Fibroblast of lung (primary cell): ENCODE measurements around the gene FKBP1A. TPM values are rescaled to one million over a fixed set of nuclear protein-coding genes. Genes with fewer than 3 reads are reported as not detected.

Source experiments
- DNase-seq, 2 donors: peaks; one replicate each; pipeline versions ENCODE4 v3.0.0 to v3.0.0-alpha.2; 2010; ENCODE audit warnings: low read depth in 2 of 2
- H2AFZ ChIP-seq: 2 replicates; pipeline ENCODE4 v1.5.1; 2012; ENCODE audit warnings: low read length, control low read depth, inconsistent platforms
- H3K27ac ChIP-seq: 2 replicates; pipeline ENCODE4 v1.5.1; 2011; ENCODE audit warnings: low read length, control low read depth; ENCODE audit not compliant: insufficient read depth
- H3K27me3 ChIP-seq: 2 replicates; pipeline ENCODE4 v1.5.1; 2011; ENCODE audit warnings: mild to moderate bottlenecking, low read length; ENCODE audit not compliant: control insufficient read depth, insufficient read depth
- H3K36me3 ChIP-seq: 2 replicates; pipeline ENCODE4 v1.5.1; 2011; ENCODE audit warnings: low read length; ENCODE audit not compliant: control insufficient read depth, insufficient read depth
- H3K4me1 ChIP-seq: 2 replicates; pipeline ENCODE4 v1.5.1; 2011; ENCODE audit warnings: low read length; ENCODE audit not compliant: control insufficient read depth, insufficient read depth; ENCODE audit errors: extremely low read depth
- H3K4me2 ChIP-seq: 2 replicates; pipeline ENCODE4 v1.5.1; 2011; ENCODE audit warnings: low read length, control low read depth; ENCODE audit not compliant: insufficient read depth; ENCODE audit errors: extremely low read depth
- H3K4me3 ChIP-seq, 4 experiments: fragments of 200-600 bp in 1 of 4; sonication (generic) in 1 of 4; replicated peaks in 1 of 4; 2 replicates each; pipeline ENCODE4 v1.5.1; 2011 to 2016; ENCODE audit warnings: low read length in 4 of 4, low read depth in 3 of 4, mild to moderate bottlenecking in 3 of 4, control low read depth in 2 of 4, inconsistent platforms in 1 of 4, mixed read lengths in 1 of 4; ENCODE audit not compliant: insufficient read depth in 1 of 4; ENCODE audit errors: control extremely low read depth in 1 of 4
- H3K79me2 ChIP-seq: 2 replicates; pipeline ENCODE4 v1.5.1; 2012; ENCODE audit warnings: mild to moderate bottlenecking, low read length, inconsistent platforms; ENCODE audit not compliant: control insufficient read depth, insufficient read depth
- H3K9ac ChIP-seq: 2 replicates; pipeline ENCODE4 v1.5.1; 2011; ENCODE audit warnings: mild to moderate bottlenecking, low read length, control low read depth; ENCODE audit not compliant: insufficient read depth
- H3K9me3 ChIP-seq: 2 replicates; pipeline ENCODE4 v1.5.1; 2012; ENCODE audit warnings: low read depth, low read length; ENCODE audit not compliant: control insufficient read depth, insufficient read depth
- H4K20me1 ChIP-seq: 2 replicates; pipeline ENCODE4 v1.5.1; 2011; ENCODE audit warnings: low read length; ENCODE audit not compliant: control insufficient read depth, insufficient read depth; ENCODE audit errors: extremely low read depth
- EZH2 ChIP-seq: IDR thresholded peaks from 2 replicates; pipeline ENCODE4 v1.5.1; 2012; ENCODE audit warnings: low read length, control low read depth, mild to moderate bottlenecking; ENCODE audit errors: missing control alignments
- polyA plus RNA-seq, 2 donors: library from polyadenylated mRNA; depleted of rRNA in 1 of 2; stranded (reverse) in 1 of 2; unstranded in 1 of 2; fragments of >200 nt; gene quantifications; 2 replicates each; pipeline ENCODE4 v1.2.1, GENCODE V29; 2011 to 2012; ENCODE audit warnings: missing spikeins in 1 of 2
- total RNA-seq: library from RNA; depleted of rRNA; stranded (reverse); fragments of >200 nt; gene quantifications from 2 replicates; pipeline ENCODE4 v1.2.1, GENCODE V29; 2014
- TF ChIP-seq, protein P1 (sequence below), 2 donors: IDR thresholded peaks in 1 of 2; conservative IDR thresholded peaks in 1 of 2; 1 replicate in 1 of 2; 2 replicates in 1 of 2; pipeline ENCODE4 v1.5.1; 2011 to 2012; ENCODE audit warnings: low read length in 2 of 2, control low read depth in 1 of 2, inconsistent platforms in 1 of 2, low read depth in 1 of 2, mild to moderate bottlenecking in 1 of 2

The FKBP1A gene
- total and polyA plus RNA-seq, 2 donors (not counting 1 experiment from before 2014, with no cell fraction given), result 120 to 440 TPM

DNA sequence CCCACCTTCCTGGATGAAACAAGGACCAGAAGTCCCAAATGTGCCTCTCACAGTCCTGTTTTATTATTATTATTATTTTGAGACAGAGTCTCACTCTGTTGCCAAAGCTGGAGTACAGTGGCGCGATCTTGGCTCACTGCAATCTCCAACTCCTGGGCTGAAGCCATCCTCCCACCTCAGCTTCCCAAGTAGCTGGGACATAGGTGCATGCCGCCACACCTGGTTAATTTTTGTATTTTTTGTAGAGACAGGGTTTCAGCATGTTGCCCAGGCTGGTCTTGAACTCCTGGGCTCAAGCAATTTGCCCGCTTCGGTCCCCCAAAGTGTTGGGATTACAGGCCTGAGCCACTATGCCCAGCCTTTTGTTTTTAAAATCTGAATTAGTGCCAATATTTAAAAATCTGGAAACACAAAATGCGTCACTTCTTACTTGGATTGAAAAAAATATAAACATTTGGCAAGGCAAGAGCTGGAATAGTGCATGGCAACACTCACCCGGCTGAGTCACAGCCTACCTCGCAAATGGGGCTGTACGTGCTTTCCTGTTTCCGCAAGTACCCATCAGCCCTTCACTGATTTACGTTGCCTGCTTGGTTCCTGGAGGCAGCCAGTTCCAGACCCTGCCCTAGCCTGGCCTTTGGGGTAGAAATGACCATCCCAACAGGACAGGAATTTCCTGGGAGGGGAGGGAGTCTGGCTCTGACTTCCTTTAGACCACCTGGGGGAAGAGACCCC, 70.2 kb downstream of the FKBP1A start:
- Histone ChIP-seq H3K9me3 (no peaks in the 10 kb centered on the region), H2AFZ (peak overlapping the region; percentile 66), H3K27ac (peak overlapping the region; percentile 99), H3K9ac (peak overlapping the region; percentile 51), H3K27me3 (no peaks in the 10 kb centered on the region), H3K4me3 (no peak overlapping the region), H3K36me3 (no peaks in the 10 kb centered on the region), H3K79me2 (peaks cover 9% of the 10 kb centered on the region), H3K4me1 (peaks cover 35% of the 10 kb centered on the region), H3K4me2 (peak overlapping the region; percentile 60), H4K20me1 (no peaks in the 10 kb centered on the region)
- no peak for TF ChIP-seq EZH2
- TF ChIP-seq, protein P1, sequence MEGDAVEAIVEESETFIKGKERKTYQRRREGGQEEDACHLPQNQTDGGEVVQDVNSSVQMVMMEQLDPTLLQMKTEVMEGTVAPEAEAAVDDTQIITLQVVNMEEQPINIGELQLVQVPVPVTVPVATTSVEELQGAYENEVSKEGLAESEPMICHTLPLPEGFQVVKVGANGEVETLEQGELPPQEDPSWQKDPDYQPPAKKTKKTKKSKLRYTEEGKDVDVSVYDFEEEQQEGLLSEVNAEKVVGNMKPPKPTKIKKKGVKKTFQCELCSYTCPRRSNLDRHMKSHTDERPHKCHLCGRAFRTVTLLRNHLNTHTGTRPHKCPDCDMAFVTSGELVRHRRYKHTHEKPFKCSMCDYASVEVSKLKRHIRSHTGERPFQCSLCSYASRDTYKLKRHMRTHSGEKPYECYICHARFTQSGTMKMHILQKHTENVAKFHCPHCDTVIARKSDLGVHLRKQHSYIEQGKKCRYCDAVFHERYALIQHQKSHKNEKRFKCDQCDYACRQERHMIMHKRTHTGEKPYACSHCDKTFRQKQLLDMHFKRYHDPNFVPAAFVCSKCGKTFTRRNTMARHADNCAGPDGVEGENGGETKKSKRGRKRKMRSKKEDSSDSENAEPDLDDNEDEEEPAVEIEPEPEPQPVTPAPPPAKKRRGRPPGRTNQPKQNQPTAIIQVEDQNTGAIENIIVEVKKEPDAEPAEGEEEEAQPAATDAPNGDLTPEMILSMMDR (conservative IDR thresholded peaks at IDR 0.05 in 1 of 2, IDR thresholded peaks at IDR 0.05 in 1 of 2; ENCODE audit: low read depth in 1 of 2, low read length in 2 of 2), result no peak
- DNase-seq, result peak; percentile 96 to 99

DNA sequence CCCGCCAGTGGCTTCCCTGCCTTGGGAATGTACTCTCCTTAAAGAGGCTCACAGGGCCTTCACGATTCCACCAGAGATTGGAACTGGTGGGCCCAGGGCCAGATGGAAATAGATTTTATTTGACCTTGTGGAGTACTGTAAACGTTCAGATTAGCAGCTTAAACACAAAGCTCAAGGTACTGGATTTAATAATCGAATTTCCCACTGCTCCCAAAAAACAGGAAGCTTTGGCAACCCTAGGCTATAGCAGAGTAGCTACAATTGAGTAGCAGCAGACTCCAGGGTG, 71.3 kb downstream of the FKBP1A start:
- no peak overlapping the region for H3K27ac ChIP-seq
- H2AFZ ChIP-seq, result no peak overlapping the region
- H3K9ac ChIP-seq, result no peak overlapping the region
- no peak overlapping the region for H3K4me2 ChIP-seq
- no peak for DNase-seq
- H3K4me3 ChIP-seq, result no peak overlapping the region
- TF ChIP-seq, protein P1 (conservative IDR thresholded peaks at IDR 0.05 in 1 of 2, IDR thresholded peaks at IDR 0.05 in 1 of 2; ENCODE audit: low read depth in 1 of 2, low read length in 2 of 2), result no peak
- no peak for TF ChIP-seq EZH2
- H3K27me3 ChIP-seq, result no peaks in the 10 kb centered on the region
- H3K36me3 ChIP-seq, result no peaks in the 10 kb centered on the region
- H4K20me1 ChIP-seq, result no peaks in the 10 kb centered on the region
- peaks cover 2% of the 10 kb centered on the region for H3K79me2 ChIP-seq
- H3K4me1 ChIP-seq, result peaks cover 27% of the 10 kb centered on the region
- no peaks in the 10 kb centered on the region for H3K9me3 ChIP-seq

DNA sequence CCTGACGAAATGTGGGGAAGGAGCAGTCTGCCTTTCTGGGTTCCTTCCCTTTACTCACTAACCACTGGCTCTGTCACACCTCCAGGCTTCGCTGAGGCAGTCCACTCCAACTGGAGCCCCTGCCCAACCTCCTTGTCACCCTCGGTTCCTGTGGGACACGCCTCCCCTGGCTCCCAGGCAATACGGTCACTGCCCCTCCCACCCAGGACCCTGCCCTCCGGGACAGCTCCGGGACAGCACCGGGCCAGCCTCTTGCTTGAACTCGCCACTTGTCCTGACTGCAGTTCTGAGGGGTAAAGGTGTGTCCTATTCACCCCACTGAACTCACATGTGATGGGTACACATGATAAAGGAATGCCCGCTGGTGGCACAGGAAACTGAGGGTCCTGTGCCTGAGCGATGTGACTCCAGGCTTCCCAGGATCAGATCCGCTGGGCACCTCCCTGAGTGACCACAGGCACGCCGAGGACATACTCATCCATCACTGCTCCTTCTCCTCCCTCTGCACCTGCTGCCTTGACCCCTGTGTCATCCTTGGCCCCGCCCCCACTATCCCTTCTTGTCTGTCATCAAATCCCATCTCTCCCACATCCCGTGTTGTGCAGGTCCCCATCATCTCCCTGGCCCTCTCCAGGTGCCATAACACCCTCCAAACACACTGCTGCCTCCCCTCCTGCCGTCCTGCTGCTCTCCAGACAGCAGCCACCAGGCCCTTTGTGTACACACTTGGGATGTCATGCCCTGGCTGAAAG, 71.8 kb downstream of the FKBP1A start:
- TF ChIP-seq, protein P1 (conservative IDR thresholded peaks at IDR 0.05 in 1 of 2, IDR thresholded peaks at IDR 0.05 in 1 of 2; ENCODE audit: low read depth in 1 of 2, low read length in 2 of 2), result no peak
- no peak for TF ChIP-seq EZH2
- Histone ChIP-seq H2AFZ (no peak overlapping the region), H3K4me2 (no peak overlapping the region), H3K4me3 (no peak overlapping the region), H3K9ac (no peak overlapping the region), H3K27me3 (no peaks in the 10 kb centered on the region), H3K9me3 (no peaks in the 10 kb centered on the region), H4K20me1 (no peaks in the 10 kb centered on the region), H3K4me1 (peaks cover 24% of the 10 kb centered on the region), H3K36me3 (no peaks in the 10 kb centered on the region), H3K79me2 (no peaks in the 10 kb centered on the region), H3K27ac (no peak overlapping the region)
- no peak for DNase-seq
